ENCODE data around the gene COL18A1. TPM values are rescaled to one million over a fixed set of nuclear protein-coding genes. Genes with fewer than 3 reads are reported as not detected.

Gene COL18A1
- total and polyA plus RNA-seq, 9 of the 15 experiments (the other 6 are each of a cell fraction or from before 2014, with no cell fraction given) = 0.14 to 16.4 (median 2.0) TPM

DNA sequence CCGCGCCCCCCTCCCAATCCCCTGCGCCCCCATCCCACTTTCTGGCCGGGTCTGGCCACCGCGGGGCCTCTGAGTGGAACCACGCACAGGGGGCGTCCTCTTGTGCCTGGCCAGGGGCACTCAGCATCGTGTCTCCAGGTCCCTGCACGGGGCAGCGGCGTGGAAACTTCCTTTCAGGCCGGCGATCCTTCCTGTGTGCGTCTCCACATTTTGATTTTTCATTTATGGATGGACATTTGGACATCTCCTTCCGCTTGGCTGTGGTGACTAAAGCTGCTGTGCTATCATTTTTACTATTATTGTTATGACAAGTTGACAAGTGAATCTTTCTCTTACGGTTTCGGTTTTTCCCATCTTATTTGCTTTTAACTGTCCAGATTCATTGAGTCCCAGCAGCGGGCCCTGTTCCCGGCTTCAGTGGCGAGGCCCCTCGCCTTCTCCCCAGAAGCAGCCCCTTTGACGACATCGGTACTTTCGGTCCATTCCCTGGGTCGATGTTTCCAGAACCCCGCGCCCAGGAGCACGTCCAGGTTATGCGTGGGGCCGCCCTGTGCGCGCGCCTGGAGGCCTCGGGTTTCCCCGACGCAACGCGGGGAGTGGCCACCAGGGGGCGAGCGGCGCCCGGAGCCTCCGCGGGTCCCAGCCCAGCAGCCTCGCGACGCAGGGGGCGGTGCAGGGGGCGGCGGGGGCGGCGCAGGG, 149.7 kb downstream of the COL18A1 start (continued):
- TF ChIP-seq, protein P1, sequence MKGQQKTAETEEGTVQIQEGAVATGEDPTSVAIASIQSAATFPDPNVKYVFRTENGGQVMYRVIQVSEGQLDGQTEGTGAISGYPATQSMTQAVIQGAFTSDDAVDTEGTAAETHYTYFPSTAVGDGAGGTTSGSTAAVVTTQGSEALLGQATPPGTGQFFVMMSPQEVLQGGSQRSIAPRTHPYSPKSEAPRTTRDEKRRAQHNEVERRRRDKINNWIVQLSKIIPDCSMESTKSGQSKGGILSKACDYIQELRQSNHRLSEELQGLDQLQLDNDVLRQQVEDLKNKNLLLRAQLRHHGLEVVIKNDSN (CRISPR knock-in tag; IDR thresholded peaks at IDR 0.05) = no peak
- TF ChIP-seq SREBF1 (IDR thresholded peaks at IDR 0.05; ENCODE audit: borderline replicate concordance, low read depth, low read length) (no peak), PHF21A (IDR thresholded peaks at IDR 0.05; ENCODE audit: borderline replicate concordance, low read depth) (peak; percentile 99), SMC3 (conservative IDR thresholded peaks at IDR 0.05; ENCODE audit: insufficient read depth, low read depth, low read length) (peak; percentile 81), ZFP36 (IDR thresholded peaks at IDR 0.05; ENCODE audit: low read depth, low read length, partially characterized antibody) (no peak), NR3C1 (CRISPR knock-in tag; IDR thresholded peaks at IDR 0.05) (no peak), NFE2 (IDR thresholded peaks at IDR 0.05; ENCODE audit: low read depth) (no peak), ZNF584 (CRISPR knock-in tag; IDR thresholded peaks at IDR 0.05; ENCODE audit: low read depth) (no peak), GTF2A2 (tag; IDR thresholded peaks at IDR 0.05) (no peak), TARDBP (IDR thresholded peaks at IDR 0.05) (peak; percentile 91; the same call in 1 of the 2 replicates), STAT5B (CRISPR knock-in tag; IDR thresholded peaks at IDR 0.05) (no peak), SETDB1 (IDR thresholded peaks at IDR 0.05; ENCODE audit: low read length) (no peak), HNRNPUL1 (IDR thresholded peaks at IDR 0.05; ENCODE audit: low read length) (no peak), MBD2 (IDR thresholded peaks at IDR 0.05; ENCODE audit: borderline replicate concordance, low read depth) (no peak), NELFE (IDR thresholded peaks at IDR 0.05; ENCODE audit: insufficient read depth, insufficient read length) (no peak), CREB1 (IDR thresholded peaks at IDR 0.05) (no peak), CREB1 (CRISPR knock-in tag; IDR thresholded peaks at IDR 0.05) (0 out of 2 replicates have a peak, but pooled peaks have one; percentile 58), HDAC2 (IDR thresholded peaks at IDR 0.05) (peak; percentile 86)
- TF ChIP-seq, protein P2, sequence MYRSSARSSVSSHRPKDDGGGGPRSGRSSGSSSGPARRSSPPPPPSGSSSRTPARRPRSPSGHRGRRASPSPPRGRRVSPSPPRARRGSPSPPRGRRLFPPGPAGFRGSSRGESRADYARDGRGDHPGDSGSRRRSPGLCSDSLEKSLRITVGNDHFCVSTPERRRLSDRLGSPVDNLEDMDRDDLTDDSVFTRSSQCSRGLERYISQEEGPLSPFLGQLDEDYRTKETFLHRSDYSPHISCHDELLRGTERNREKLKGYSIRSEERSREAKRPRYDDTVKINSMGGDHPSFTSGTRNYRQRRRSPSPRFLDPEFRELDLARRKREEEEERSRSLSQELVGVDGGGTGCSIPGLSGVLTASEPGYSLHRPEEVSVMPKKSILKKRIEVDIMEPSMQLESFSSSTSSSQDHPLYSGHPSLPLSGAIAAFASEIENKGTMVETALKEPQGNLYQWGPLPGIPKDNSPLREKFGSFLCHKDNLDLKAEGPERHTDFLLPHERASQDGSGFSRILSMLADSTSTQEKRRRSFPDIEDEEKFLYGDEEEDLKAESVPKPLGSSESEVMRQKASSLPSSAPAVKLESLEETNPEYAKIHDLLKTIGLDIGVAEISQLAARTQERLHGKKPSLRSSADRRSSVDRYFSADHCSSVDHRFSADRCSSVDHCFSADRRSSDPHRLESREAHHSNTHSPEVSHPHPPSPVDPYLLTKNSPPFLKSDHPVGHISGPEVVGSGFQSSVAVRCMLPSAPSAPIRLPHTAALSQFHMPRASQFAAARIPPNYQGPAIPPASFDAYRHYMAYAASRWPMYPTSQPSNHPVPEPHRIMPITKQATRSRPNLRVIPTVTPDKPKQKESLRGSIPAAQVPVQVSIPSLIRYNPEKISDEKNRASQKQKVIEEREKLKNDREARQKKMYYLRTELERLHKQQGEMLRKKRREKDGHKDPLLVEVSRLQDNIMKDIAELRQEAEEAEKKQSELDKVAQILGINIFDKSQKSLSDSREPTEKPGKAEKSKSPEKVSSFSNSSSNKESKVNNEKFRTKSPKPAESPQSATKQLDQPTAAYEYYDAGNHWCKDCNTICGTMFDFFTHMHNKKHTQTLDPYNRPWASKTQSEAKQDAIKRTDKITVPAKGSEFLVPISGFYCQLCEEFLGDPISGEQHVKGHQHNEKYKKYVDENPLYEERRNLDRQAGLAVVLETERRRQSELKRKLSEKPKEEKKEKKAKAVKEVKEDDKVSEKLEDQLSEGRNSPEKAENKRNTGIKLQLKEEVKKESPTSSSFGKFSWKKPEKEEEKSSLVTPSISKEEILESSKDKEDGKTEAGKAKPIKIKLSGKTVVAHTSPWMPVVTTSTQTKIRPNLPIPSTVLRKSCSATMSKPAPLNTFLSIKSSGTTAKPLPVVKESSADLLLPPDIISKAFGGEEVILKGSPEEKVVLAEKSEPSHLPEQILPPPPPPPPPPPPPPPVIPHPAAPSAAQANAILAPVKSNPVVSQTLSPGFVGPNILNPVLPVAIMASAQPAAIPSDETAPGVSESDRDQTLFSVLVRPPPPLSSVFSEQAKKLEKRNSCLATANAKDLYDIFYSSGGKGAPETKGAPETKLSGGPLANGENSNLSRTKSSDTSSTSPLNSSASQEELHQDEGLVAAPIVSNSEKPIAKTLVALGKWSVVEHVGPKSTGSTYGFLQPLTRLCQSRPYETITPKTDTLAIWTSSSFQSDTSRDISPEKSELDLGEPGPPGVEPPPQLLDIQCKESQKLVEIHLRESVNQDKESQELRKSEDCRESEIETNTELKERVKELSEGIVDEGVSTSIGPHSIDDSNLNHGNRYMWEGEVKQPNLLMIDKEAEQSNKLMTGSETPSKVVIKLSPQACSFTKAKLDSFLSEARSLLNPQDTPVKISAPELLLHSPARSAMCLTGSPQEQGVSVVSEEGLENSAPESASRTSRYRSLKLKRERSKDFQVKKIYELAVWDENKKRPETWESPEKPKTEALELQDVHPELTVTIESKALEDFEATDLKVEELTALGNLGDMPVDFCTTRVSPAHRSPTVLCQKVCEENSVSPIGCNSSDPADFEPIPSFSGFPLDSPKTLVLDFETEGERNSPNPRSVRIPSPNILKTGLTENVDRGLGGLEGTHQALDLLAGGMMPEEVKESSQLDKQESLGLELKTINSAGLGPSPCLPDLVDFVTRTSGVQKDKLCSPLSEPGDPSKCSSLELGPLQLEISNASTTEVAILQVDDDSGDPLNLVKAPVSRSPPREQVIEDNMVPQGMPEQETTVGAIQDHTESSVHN (IDR thresholded peaks at IDR 0.05; ENCODE audit: borderline replicate concordance in 1 of 2, low read depth in 1 of 2) = no peak
- TF ChIP-seq, protein P3, sequence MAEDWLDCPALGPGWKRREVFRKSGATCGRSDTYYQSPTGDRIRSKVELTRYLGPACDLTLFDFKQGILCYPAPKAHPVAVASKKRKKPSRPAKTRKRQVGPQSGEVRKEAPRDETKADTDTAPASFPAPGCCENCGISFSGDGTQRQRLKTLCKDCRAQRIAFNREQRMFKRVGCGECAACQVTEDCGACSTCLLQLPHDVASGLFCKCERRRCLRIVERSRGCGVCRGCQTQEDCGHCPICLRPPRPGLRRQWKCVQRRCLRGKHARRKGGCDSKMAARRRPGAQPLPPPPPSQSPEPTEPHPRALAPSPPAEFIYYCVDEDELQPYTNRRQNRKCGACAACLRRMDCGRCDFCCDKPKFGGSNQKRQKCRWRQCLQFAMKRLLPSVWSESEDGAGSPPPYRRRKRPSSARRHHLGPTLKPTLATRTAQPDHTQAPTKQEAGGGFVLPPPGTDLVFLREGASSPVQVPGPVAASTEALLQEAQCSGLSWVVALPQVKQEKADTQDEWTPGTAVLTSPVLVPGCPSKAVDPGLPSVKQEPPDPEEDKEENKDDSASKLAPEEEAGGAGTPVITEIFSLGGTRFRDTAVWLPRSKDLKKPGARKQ (CRISPR knock-in tag; IDR thresholded peaks at IDR 0.05) = no peak
